Dendritic cell treated with granulocyte-macrophage colony-stimulating factor and Interleukin-4, amounts not matched to agents 40 ng/mL and 50 ng/mL, for 4 days (primary cell): ENCODE data around the gene DENND5A.
"Not testable (repeated sequence)": the region's sequence is repeated elsewhere in the genome, so short reads cannot be mapped to it uniquely, and the experiment has no call there.

Experiments used
- H3K27ac Mint-ChIP-seq: one replicate; pipeline ENCODE4 v1.8.0; 2022; ENCODE audit warnings: mild to moderate bottlenecking, mixed read lengths
- H3K27me3 Mint-ChIP-seq: one replicate; pipeline ENCODE4 v1.8.0; 2022; ENCODE audit warnings: mild to moderate bottlenecking, mixed read lengths
- H3K36me3 Mint-ChIP-seq: one replicate; pipeline ENCODE4 v1.8.0; 2022; ENCODE audit warnings: low read depth, mixed read lengths
- H3K4me1 Mint-ChIP-seq: one replicate; pipeline ENCODE4 v1.8.0; 2022; ENCODE audit warnings: low read depth, mixed read lengths
- H3K4me3 Mint-ChIP-seq: one replicate; pipeline ENCODE4 v1.8.0; 2022; ENCODE audit warnings: mild to moderate bottlenecking, moderate library complexity, mixed read lengths
- H3K9me3 Mint-ChIP-seq: one replicate; pipeline ENCODE4 v1.8.0; 2022; ENCODE audit warnings: mixed read lengths
- intact Hi-C: fragments of 100-400 bp; cut with micrococcal nuclease; formaldehyde crosslinking; loops from one replicate; pipeline ENCODE4 v1.15.0; 2022

DENND5A gene

GRCh38 chr11:9214765-9215164, 50.4 kb downstream of the DENND5A start:
- Mint-ChIP-seq H3K4me3 (no peak overlapping the region), H3K9me3 (no peaks in the 10 kb centered on the region), H3K36me3 (no peaks in the 10 kb centered on the region), H3K4me1 (peaks cover 58% of the 10 kb centered on the region), H3K27ac (peak overlapping the region; percentile 24), H3K27me3 (no peaks in the 10 kb centered on the region)
- intact Hi-C loops, result no loop called here

GRCh38 chr11:9211322-9211721, 53.8 kb downstream of the DENND5A start:
- H3K4me1 Mint-ChIP-seq, result peaks cover 59% of the 10 kb centered on the region
- H3K4me3 Mint-ChIP-seq, result no peak overlapping the region
- no peaks in the 10 kb centered on the region for H3K36me3 Mint-ChIP-seq
- peak overlapping the region; percentile 76 for H3K27ac Mint-ChIP-seq
- no peaks in the 10 kb centered on the region for H3K27me3 Mint-ChIP-seq
- no peaks in the 10 kb centered on the region for H3K9me3 Mint-ChIP-seq
- intact Hi-C loops, result no loop called here

- Mint-ChIP-seq H3K27me3 (no peaks in the 10 kb centered on the region), H3K27ac (peak overlapping the region; percentile 76), H3K4me3 (no peak overlapping the region), H3K9me3 (no peaks in the 10 kb centered on the region), H3K36me3 (no peaks in the 10 kb centered on the region), H3K4me1 (peaks cover 59% of the 10 kb centered on the region)
- intact Hi-C loops, result no loop called here
These were observed 54.2 kb downstream of the DENND5A start for GRCh38 chr11:9210922-9211320.

GRCh38 chr11:9210224-9210921, 54.8 kb downstream of the DENND5A start:
- Mint-ChIP-seq H3K4me3 (no peak overlapping the region), H3K36me3 (no peaks in the 10 kb centered on the region), H3K9me3 (no peaks in the 10 kb centered on the region), H3K27me3 (no peaks in the 10 kb centered on the region), H3K27ac (peak overlapping the region; percentile 76), H3K4me1 (peaks cover 57% of the 10 kb centered on the region)
- intact Hi-C loops, result no loop called here

- H3K27me3 Mint-ChIP-seq, H3K36me3 Mint-ChIP-seq, H3K4me3 Mint-ChIP-seq, intact Hi-C loops, H3K9me3 Mint-ChIP-seq: not testable (repeated sequence)
- H3K27ac Mint-ChIP-seq, result peak overlapping the region; percentile 76
- H3K4me1 Mint-ChIP-seq, result peaks cover 49% of the 10 kb centered on the region
These were observed 55.5 kb downstream of the DENND5A start for GRCh38 chr11:9209604-9210003.

GRCh38 chr11:9208726-9209501, 56.2 kb downstream of the DENND5A start:
- H3K4me1 Mint-ChIP-seq, result peaks cover 43% of the 10 kb centered on the region

GRCh38 chr11:9207229-9207628, 57.9 kb downstream of the DENND5A start:
- intact Hi-C loops, result no loop called here
- H3K4me3 Mint-ChIP-seq, result no peak overlapping the region

More at GRCh38 chr11:9208726-9209501, 56.2 kb downstream of the DENND5A start:
- intact Hi-C loops, result no loop called here
- Mint-ChIP-seq H3K4me3 (no peak overlapping the region), H3K9me3 (no peaks in the 10 kb centered on the region), H3K27me3 (no peaks in the 10 kb centered on the region), H3K27ac (peak overlapping the region; percentile 76), H3K36me3 (peaks cover 11% of the 10 kb centered on the region)

GRCh38 chr11:9206496-9206895, 58.7 kb downstream of the DENND5A start:
- peaks cover 32% of the 10 kb centered on the region for H3K4me1 Mint-ChIP-seq
- H3K4me3 Mint-ChIP-seq, result no peak overlapping the region
- intact Hi-C loops, result no loop called here

More at GRCh38 chr11:9207229-9207628, 57.9 kb downstream of the DENND5A start:
- no peaks in the 10 kb centered on the region for H3K27me3 Mint-ChIP-seq
- peaks cover 28% of the 10 kb centered on the region for H3K36me3 Mint-ChIP-seq
- no peaks in the 10 kb centered on the region for H3K9me3 Mint-ChIP-seq
- peaks cover 40% of the 10 kb centered on the region for H3K4me1 Mint-ChIP-seq
- no peak overlapping the region for H3K27ac Mint-ChIP-seq

GRCh38 chr11:9203691-9204311, 61.3 kb downstream of the DENND5A start:
- Mint-ChIP-seq H3K4me1 (peaks cover 6% of the 10 kb centered on the region), H3K9me3 (no peaks in the 10 kb centered on the region), H3K27ac (no peak overlapping the region), H3K27me3 (no peaks in the 10 kb centered on the region), H3K36me3 (peaks cover 44% of the 10 kb centered on the region), H3K4me3 (no peak overlapping the region)
- intact Hi-C loops, result no loop called here

More at GRCh38 chr11:9206496-9206895, 58.7 kb downstream of the DENND5A start:
- Mint-ChIP-seq H3K27ac (no peak overlapping the region), H3K9me3 (no peaks in the 10 kb centered on the region), H3K36me3 (peaks cover 30% of the 10 kb centered on the region), H3K27me3 (no peaks in the 10 kb centered on the region)

- H3K36me3 Mint-ChIP-seq, result peaks cover 53% of the 10 kb centered on the region
- no peak overlapping the region for H3K27ac Mint-ChIP-seq
- no peaks in the 10 kb centered on the region for H3K27me3 Mint-ChIP-seq
- H3K4me1 Mint-ChIP-seq, result no peaks in the 10 kb centered on the region
- H3K9me3 Mint-ChIP-seq, result no peaks in the 10 kb centered on the region
- no peak overlapping the region for H3K4me3 Mint-ChIP-seq
- intact Hi-C loops, result no loop called here
These were observed 63.6 kb downstream of the DENND5A start for GRCh38 chr11:9201372-9202162.

- intact Hi-C loops, result no loop called here
- no peak overlapping the region for H3K4me3 Mint-ChIP-seq
- H3K9me3 Mint-ChIP-seq, result no peaks in the 10 kb centered on the region
- H3K27ac Mint-ChIP-seq, result no peak overlapping the region
- no peaks in the 10 kb centered on the region for H3K27me3 Mint-ChIP-seq
- H3K4me1 Mint-ChIP-seq, result no peaks in the 10 kb centered on the region
- H3K36me3 Mint-ChIP-seq, result peaks cover 53% of the 10 kb centered on the region
These were observed 64.7 kb downstream of the DENND5A start for GRCh38 chr11:9200471-9200870.

- no peak overlapping the region for H3K27ac Mint-ChIP-seq
- intact Hi-C loops, result no loop called here
- no peaks in the 10 kb centered on the region for H3K9me3 Mint-ChIP-seq
- H3K4me3 Mint-ChIP-seq, result no peak overlapping the region
- peaks cover 6% of the 10 kb centered on the region for H3K4me1 Mint-ChIP-seq
- H3K36me3 Mint-ChIP-seq, result peaks cover 63% of the 10 kb centered on the region
- no peaks in the 10 kb centered on the region for H3K27me3 Mint-ChIP-seq
These were observed 71.8 kb downstream of the DENND5A start for GRCh38 chr11:9193316-9193715.

- Mint-ChIP-seq H3K9me3 (no peaks in the 10 kb centered on the region), H3K4me1 (peaks cover 6% of the 10 kb centered on the region), H3K27ac (no peak overlapping the region), H3K27me3 (no peaks in the 10 kb centered on the region), H3K36me3 (peaks cover 66% of the 10 kb centered on the region), H3K4me3 (no peak overlapping the region)
- intact Hi-C loops, result no loop called here
These were observed 72.6 kb downstream of the DENND5A start for GRCh38 chr11:9192561-9192960.
